Endodermal cell (in vitro differentiated cells): ENCODE data around the gene KCNJ18. TPM values are rescaled to one million over a fixed set of nuclear protein-coding genes. Genes with fewer than 3 reads are reported as not detected.

Experiments
- DNase-seq: peaks from one replicate; pipeline ENCODE4 v3.0.0-alpha.2; 2017
- H3K27ac ChIP-seq: 2 replicates; pipeline ENCODE4 v1.5.1; 2013; ENCODE audit warnings: mild to moderate bottlenecking, low read depth, low read length, moderate library complexity
- H3K27me3 ChIP-seq: 2 replicates; pipeline ENCODE4 v1.6.1; 2013; ENCODE audit warnings: mild to moderate bottlenecking, low read length, moderate library complexity; ENCODE audit not compliant: insufficient read depth, control insufficient read depth, poor library complexity, severe bottlenecking
- H3K36me3 ChIP-seq: 2 replicates; pipeline ENCODE4 v1.7.0; 2013; ENCODE audit warnings: mild to moderate bottlenecking, low read length, moderate library complexity; ENCODE audit not compliant: control insufficient read depth, insufficient read depth
- H3K4me1 ChIP-seq: one replicate; pipeline ENCODE4 v1.7.0; 2013; ENCODE audit warnings: low read length; ENCODE audit not compliant: control insufficient read depth, insufficient read depth
- H3K4me3 ChIP-seq: 2 replicates; pipeline ENCODE4 v1.5.1; 2013; ENCODE audit warnings: mild to moderate bottlenecking, low read length, moderate library complexity
- H3K9ac ChIP-seq: 2 replicates; pipeline ENCODE4 v1.6.1; 2013; ENCODE audit warnings: mild to moderate bottlenecking, low read length, moderate library complexity; ENCODE audit not compliant: poor library complexity, severe bottlenecking; ENCODE audit errors: extremely low read depth
- H3K9me3 ChIP-seq: 2 replicates; pipeline ENCODE4 v1.6.1; 2013; ENCODE audit warnings: mild to moderate bottlenecking, low read length, moderate library complexity; ENCODE audit not compliant: control insufficient read depth
- H3K27ac Mint-ChIP-seq: 2 replicates; pipeline ENCODE4 v1.8.0; 2020; ENCODE audit warnings: mixed read lengths
- H3K27me3 Mint-ChIP-seq: 2 replicates; pipeline ENCODE4 v1.8.0; 2021; ENCODE audit warnings: mild to moderate bottlenecking, mixed read lengths; ENCODE audit not compliant: insufficient read depth
- H3K36me3 Mint-ChIP-seq: 2 replicates; pipeline ENCODE4 v1.8.0; 2020; ENCODE audit warnings: low read depth, mixed read lengths
- H3K4me1 Mint-ChIP-seq: 2 replicates; pipeline ENCODE4 v1.8.0; 2020; ENCODE audit warnings: mixed read lengths
- H3K4me3 Mint-ChIP-seq: 2 replicates; pipeline ENCODE4 v1.8.0; 2020; ENCODE audit warnings: mild to moderate bottlenecking, moderate library complexity, mixed read lengths
- H3K9me3 Mint-ChIP-seq: 2 replicates; pipeline ENCODE4 v1.8.0; 2020; ENCODE audit warnings: mild to moderate bottlenecking, mixed read lengths
- WGBS, 2 experiments: methylation state at CpG; one replicate each; pipeline versions ENCODE4 v1.1.5 to v1.1.7; 2013; ENCODE audit warnings: missing lambda C conversion rate in 2 of 2, mixed read lengths in 1 of 2; ENCODE audit not compliant: insufficient coverage in 1 of 2, insufficient read length in 1 of 2; 5-methylcytosine and 5-hydroxymethylcytosine counted together
- total RNA-seq, 2 donors: library from RNA; stranded (reverse); fragmentation: NEBNext Ultra II Directional in 1 of 2; extraction: Animal tissue kit (Norgen Biotek cat#: 25700) in 1 of 2; gene quantifications; 2 replicates in 1 of 2; 3 replicates in 1 of 2; pipeline ENCODE4 v1.2.1, GENCODE V29; 2021
- TF ChIP-seq, protein P1 (sequence below): fragments of 200-600 bp; sonication (generic); conservative IDR thresholded peaks from 2 replicates; pipeline ENCODE4 v1.5.0; 2021; ENCODE audit warnings: antibody characterized with exemption, mild to moderate bottlenecking

The KCNJ18 gene
- total RNA-seq, 2 donors from 2014 or later = not detected

DNA sequence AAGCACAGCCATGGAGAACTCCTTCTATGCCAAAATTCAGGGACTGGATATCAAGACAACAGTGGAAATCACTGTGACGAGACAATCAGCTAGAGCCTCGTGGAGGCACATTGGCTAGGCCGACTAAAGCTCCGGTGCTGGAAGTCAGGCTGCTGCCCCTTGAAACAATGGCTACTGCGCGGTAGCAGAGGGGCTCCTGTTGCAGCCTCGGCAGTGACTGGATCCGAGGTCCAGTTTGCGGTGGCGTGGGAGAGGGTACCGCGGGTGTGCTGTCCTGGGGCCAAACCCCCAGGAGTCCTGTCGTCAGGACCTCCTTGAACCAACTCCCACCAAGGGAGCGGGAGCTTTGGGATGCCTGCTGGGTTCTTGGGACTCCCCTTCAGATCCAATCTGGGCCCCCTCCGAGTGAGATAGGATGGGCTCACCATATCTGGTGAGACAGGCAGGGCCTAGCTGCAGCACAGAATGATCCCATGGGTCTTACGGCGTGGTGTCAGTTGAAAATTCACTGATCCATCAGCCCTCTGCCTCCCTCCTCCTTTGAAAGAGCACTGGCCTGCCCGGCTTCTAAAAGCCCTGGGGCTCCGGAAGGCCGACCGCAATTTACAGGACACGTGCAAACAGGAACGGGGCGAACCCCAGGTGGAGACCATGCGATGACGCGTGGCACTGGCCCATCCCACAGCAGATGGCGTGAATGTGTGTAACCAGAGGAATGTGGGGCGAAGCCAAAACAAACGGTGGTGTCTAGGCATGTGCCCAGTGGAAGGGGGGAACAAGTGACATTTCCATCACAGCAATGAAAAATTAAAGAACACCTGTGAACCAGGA, 15.8 kb upstream of the KCNJ18 start:
- Histone ChIP-seq H3K27ac (no peak overlapping the region), H3K27me3 (no peaks in the 10 kb centered on the region), H3K9ac (no peak overlapping the region), H3K9me3 (peaks cover 12% of the 10 kb centered on the region), H3K4me1 (no peaks in the 10 kb centered on the region), H3K4me3 (no peak overlapping the region), H3K36me3 (no peaks in the 10 kb centered on the region)
- Mint-ChIP-seq H3K36me3 (peaks cover 8% of the 10 kb centered on the region), H3K4me3 (no peak overlapping the region), H3K27ac (no peak overlapping the region), H3K4me1 (no peaks in the 10 kb centered on the region), H3K27me3 (peaks cover 3% of the 10 kb centered on the region), H3K9me3 (peaks cover 99% of the 10 kb centered on the region)
- WGBS, 2 experiments = 81 to 86% methylated on average over 30 of the region's 30 CpGs
- TF ChIP-seq, protein P1, sequence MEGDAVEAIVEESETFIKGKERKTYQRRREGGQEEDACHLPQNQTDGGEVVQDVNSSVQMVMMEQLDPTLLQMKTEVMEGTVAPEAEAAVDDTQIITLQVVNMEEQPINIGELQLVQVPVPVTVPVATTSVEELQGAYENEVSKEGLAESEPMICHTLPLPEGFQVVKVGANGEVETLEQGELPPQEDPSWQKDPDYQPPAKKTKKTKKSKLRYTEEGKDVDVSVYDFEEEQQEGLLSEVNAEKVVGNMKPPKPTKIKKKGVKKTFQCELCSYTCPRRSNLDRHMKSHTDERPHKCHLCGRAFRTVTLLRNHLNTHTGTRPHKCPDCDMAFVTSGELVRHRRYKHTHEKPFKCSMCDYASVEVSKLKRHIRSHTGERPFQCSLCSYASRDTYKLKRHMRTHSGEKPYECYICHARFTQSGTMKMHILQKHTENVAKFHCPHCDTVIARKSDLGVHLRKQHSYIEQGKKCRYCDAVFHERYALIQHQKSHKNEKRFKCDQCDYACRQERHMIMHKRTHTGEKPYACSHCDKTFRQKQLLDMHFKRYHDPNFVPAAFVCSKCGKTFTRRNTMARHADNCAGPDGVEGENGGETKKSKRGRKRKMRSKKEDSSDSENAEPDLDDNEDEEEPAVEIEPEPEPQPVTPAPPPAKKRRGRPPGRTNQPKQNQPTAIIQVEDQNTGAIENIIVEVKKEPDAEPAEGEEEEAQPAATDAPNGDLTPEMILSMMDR = no peak
- DNase-seq = no peak

DNA sequence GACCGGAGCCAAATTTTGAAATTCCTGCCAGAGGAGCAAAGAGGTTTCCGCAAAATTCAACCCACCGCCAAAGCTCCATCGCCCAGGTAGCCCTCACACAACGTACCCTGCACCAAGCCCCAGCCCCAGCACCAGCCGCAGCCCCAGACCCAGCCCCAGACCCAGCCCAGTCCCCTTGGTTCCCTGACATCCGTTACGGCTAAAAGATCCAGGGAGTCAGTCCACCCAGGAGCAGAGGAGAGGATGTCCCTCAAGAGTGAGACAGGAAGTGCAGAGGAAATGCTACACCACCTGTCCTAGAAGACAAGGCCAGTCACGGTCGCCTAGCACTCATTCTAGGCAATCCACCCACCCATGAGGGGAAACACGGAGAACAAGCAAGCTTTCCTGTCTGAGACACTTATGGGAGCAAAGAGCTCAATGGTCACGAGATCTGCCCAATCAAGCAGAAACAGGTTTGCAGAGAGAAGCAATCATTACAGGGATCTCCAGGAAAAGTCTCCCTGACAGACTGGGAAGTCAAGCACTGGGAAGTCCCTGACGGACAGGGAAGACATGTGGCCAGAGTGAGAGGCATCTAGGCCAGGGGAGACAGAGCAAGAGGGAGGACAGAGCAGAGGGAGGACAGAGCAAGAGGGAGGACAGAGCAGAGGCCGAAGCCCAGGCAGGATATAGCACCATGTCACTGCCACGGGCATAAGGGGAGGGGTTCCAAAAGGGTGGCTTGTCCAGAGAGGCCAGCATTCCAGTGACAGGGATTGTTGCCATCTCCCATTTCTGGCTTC, 15.0 kb upstream of the KCNJ18 start:
- TF ChIP-seq, protein P1 = no peak
- Mint-ChIP-seq H3K9me3 (peaks cover 97% of the 10 kb centered on the region), H3K36me3 (peaks cover 8% of the 10 kb centered on the region), H3K27ac (no peak overlapping the region), H3K4me1 (no peaks in the 10 kb centered on the region), H3K4me3 (no peak overlapping the region), H3K27me3 (peaks cover 3% of the 10 kb centered on the region)
- no peaks in the 10 kb centered on the region for H3K36me3 ChIP-seq
- 73 to 78% methylated on average over 14 to 15 of the region's 15 CpGs for WGBS, 2 experiments
- no peak overlapping the region for H3K27ac ChIP-seq
- H3K9ac ChIP-seq = no peak overlapping the region
- no peak for DNase-seq
- no peaks in the 10 kb centered on the region for H3K4me1 ChIP-seq
- no peaks in the 10 kb centered on the region for H3K27me3 ChIP-seq
- H3K4me3 ChIP-seq = no peak overlapping the region
- H3K9me3 ChIP-seq = peaks cover 12% of the 10 kb centered on the region

DNA sequence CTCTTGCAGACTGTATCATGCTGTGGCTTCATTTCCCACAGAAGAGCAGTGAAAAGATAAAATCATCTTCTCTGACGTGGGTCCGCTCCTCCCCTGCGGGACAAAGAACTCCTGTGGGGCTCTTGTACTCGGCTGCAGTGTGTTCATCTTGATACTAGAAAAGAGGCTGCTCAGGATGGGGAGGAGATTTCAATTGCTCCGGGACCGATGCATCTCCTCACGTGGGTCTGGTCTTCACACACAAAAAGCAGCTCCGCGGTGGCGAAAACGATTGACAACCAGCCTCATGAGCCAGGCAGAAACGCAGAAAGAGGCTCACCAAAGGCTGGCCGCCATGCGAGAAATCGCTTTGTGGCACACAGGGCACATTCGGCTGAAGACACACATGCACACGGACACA, 14.4 kb upstream of the KCNJ18 start:
- peaks cover 12% of the 10 kb centered on the region for H3K9me3 ChIP-seq
- no peak overlapping the region for H3K27ac ChIP-seq
- H3K36me3 ChIP-seq = no peaks in the 10 kb centered on the region
- no peaks in the 10 kb centered on the region for H3K4me1 Mint-ChIP-seq
- H3K36me3 Mint-ChIP-seq = peaks cover 8% of the 10 kb centered on the region
- no peak overlapping the region for H3K27ac Mint-ChIP-seq
- peaks cover 3% of the 10 kb centered on the region for H3K27me3 Mint-ChIP-seq
- no peaks in the 10 kb centered on the region for H3K27me3 ChIP-seq
- WGBS, 2 experiments = 73 to 81% methylated on average over 12 to 17 of the region's 17 CpGs
- H3K9me3 Mint-ChIP-seq = peaks cover 97% of the 10 kb centered on the region
- no peak for DNase-seq
- no peak overlapping the region for H3K4me3 ChIP-seq
- H3K4me1 ChIP-seq = no peaks in the 10 kb centered on the region
- H3K4me3 Mint-ChIP-seq = no peak overlapping the region
- TF ChIP-seq, protein P1 = no peak
- H3K9ac ChIP-seq = no peak overlapping the region
